Endometrial microvascular endothelial cells (primary cell): ENCODE results near the gene NLGN4X. TPM values are rescaled to one million over a fixed set of nuclear protein-coding genes. Genes with fewer than 3 reads are reported as not detected.
"Not testable (repeated sequence)": the region's sequence is repeated elsewhere in the genome, so short reads cannot be mapped to it uniquely, and the experiment has no call there.

ENCODE experiments used
- in situ Hi-C: cut with HindIII; loops from 2 replicates; pipeline ENCODE4 v1.10.0; 2017; ENCODE audit warnings: low sequenced_read_pairs, low pct_unique_long_range_greater_than_20kb; ENCODE audit errors: inconsistent ontology term
- total RNA-seq: library from RNA; depleted of rRNA; stranded (reverse); fragments of >200 nt; gene quantifications from one replicate; pipeline ENCODE4 v1.2.3, GENCODE V29; 2015; ENCODE audit errors: inconsistent ontology term

Gene NLGN4X
- total RNA-seq, 1 donor from 2014 or later, result not detected

DNA sequence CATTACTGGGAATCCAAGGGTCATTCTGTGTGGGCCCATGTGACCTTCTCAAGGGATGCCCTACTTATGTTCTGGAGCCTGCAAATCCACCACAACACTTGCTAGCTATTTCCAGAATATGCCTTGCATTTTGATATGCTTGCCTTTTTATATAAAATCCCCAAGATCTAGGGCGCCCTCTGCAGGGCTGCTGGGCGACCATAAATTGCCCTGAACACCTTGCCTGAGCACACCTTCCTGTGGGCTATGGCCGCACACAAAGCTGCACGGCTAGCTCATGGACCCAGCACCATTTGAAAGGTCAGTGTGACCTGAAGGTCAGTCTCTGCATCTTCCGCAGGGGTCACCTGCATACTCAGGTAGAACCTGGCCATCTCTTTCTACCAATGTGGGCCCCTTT is 311.7 kb downstream of the NLGN4X start:
- in situ Hi-C loops, result no loop called here

GRCh38 chrX:5915783-5916182 is 312.9 kb downstream of the NLGN4X start:
- in situ Hi-C loops, result no loop called here

DNA sequence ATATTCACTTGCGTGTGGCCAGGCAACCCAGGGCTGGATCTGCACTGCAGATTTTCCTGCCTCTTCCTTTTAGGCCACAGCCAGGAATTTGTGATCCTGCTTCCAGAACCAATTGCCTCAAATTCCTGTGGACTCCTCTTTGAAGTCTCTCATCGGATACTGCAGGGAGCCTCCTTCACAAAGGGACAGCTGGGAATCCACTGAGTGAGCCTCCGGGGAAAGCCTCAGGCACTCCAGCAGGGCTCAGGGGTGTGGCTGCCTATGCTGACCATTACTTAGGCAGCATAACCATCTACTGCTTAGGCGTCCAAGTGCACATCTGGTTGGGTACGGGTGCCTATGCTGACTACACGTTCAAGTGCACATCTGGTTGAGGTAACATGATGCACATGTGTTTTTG is 321.5 kb downstream of the NLGN4X start:
- in situ Hi-C loops, result no loop called here

DNA sequence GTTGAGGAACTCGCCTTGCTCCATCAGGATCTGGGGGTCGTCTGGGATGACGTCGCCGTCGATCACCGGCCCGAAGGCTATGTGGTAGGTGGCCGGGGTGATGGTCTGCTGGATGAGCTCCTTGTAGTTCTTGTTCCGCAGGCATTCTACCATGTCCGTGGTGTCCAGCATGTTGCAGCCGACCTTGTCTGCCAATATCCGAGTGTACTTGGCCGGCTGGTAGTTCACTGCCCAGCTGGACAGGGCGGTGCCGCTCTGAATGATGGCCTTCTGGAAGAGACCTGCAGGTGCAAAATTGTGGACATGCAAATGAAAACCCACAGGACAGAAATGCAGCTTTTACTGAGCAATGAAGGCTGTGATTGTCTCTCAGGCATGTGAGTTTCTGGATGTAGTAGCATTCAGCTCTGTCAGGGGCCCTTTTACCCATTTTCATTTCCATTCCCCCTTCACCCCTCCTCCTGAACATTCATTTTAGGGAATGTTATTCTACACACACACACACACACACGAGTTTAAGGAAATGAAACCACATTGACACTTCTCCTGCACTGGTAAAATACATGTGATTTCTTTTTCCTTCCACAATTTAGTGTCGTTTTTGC is 325.0 kb downstream of the NLGN4X start:
- in situ Hi-C loops, result not testable (repeated sequence)

GRCh38 chrX:5898463-5898862 is 330.2 kb downstream of the NLGN4X start:
- in situ Hi-C loops, result no loop called here

DNA sequence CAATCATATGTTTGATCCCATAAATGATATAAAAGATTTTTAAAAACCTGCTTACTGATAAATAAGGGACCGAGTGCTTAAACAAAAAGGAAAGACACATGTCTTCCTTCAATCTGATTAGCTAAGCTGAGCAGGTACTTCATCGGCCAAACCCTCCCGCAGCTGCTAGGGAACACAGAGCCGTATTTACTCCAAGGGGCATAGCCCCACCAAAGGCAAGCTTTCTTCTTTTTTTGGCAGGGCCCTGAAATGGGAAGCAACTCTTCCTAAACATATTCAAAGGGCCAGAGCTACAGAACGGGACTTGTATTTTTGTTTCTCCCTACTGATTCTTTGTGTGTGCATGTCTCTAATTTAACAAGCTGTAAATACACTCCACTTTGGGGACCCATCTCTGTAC is 337.3 kb downstream of the NLGN4X start:
- in situ Hi-C loops, result no loop called here

GRCh38 chrX:5876984-5877596 is 351.6 kb downstream of the NLGN4X start:
- in situ Hi-C loops, result no loop called here

DNA sequence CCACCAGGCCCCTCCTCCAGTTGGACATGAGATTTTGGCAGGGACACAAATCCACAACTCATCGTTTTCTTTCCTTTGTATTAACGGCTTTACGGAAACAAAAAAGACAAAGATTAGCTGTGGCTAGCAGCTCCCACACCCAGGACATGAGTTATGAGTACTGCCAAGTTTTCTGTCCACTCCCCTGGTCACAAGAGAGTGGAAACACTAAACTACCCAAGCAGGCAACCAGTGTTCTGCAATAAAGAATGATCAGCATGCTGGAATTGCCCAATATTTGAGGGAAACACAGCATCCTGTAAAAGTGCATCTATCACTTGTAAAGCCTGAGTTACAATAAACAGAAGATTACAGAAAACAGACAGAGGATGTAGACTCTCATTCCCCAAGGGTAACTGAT is 358.4 kb downstream of the NLGN4X start:
- in situ Hi-C loops, result no loop called here

GRCh38 chrX:5869786-5870185 is 358.9 kb downstream of the NLGN4X start:
- in situ Hi-C loops, result no loop called here

GRCh38 chrX:5867778-5868177 is 360.9 kb downstream of the NLGN4X start:
- in situ Hi-C loops, result no loop called here

GRCh38 chrX:5857232-5857631 is 371.4 kb downstream of the NLGN4X start:
- in situ Hi-C loops, result no loop called here

DNA sequence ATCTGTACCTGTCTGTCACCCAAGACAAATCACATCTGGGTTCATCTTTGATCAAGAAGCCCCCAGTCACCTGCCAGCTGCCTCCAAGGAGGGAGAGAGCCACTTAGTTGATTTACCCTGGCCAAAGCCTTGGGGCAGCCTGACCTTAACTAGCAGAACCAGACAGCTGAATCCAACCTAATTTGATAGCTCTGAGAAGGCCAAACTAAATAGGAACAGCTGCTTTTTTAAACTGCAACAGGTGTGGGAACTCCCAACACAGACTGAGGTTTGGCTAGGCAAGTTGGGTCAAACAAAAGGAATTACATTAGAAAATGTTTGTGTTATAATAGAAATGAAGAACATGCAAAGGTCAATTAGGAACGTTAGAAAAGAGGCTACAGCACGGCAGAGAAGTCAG is 375.7 kb downstream of the NLGN4X start:
- in situ Hi-C loops, result no loop called here

- in situ Hi-C loops, result no loop called here
These were observed 386.1 kb downstream of the NLGN4X start for GRCh38 chrX:5842601-5843000.
